NCI-H748 (cell line): Measurements from ENCODE around the gene PPFIBP2.

ENCODE experiments used
- DNase-seq: peaks from one replicate; lab custom pipeline; 2025; ENCODE audit not compliant: unreplicated experiment; lab: John Stamatoyannopoulos, UW

PPFIBP2 gene

DNA sequence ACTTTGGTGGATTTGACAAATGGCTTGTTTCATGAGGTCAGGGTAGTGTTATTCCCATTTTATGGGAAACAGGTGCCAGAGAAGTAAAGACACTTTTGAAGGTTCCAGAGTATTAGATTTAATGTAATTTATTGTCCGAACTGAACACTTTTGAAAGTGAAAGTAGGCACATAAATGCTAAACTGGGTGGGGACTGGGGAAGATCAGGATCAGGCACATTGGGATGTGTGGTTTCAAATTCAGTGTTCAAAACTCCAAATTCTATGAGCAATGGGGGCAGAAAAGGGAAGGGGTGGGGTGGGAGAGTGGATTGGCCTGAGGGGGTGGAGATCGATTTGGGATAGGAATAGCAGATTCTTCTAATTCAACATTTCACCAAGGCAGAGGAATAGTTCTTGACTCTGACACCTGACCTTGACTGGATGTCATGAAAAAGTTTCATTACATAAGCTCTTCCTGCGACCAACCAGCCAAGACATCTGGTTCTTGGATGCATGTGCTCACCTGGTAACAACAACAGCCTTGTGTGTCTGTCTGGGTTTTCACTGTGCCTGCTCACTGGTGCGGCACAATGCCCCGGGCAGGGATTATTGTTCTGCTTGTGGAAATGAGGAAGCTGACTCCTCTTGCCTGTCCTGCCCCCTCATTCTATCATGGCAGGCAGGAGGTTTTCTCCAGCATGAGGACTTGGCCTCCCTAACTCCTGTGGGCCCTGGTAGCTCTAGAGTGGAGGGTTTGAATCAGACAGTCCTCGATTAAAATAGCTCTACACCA, 10.8 kb downstream of the PPFIBP2 start:
- no peak for DNase-seq

DNA sequence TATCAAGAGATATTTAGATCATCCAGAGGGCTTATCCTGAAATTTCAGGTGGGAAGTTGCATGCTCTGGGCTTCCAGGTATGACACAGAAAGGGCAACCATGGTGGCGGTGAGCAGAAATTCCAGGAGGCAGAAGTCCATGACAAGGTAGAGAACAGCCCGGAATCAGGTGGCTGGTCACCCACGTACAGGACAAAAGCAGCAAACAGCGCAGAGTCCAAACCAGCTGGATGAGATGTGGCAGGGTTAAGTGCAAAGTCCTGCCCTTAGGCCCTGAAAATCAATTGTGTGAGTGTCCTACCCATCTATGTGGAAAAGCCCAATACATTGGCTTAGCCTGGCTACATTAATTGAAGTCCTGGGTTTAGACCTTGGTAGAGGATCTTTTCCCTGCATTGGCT, 11.6 kb downstream of the PPFIBP2 start:
- DNase-seq, result no peak

DNA sequence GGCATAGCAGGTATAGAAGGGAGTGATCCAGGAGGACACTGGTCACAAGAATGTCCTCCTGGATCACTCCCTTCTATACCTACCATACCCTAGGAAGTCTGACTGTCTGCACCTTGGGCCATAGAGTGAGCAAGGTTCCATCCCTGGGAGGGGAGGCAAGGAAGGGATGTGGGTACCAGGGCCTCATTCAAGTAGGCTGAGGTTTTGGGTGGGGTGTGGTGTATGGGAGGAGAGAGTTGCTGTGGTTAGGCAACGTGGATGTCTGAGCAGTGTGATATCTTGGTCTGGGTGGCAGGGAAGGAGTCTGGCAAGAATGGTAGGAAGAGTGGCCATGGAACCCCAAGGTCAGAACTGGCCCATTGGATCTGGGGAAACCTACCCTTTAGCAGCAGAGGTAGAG, 13.2 kb downstream of the PPFIBP2 start:
- DNase-seq, result no peak

DNA sequence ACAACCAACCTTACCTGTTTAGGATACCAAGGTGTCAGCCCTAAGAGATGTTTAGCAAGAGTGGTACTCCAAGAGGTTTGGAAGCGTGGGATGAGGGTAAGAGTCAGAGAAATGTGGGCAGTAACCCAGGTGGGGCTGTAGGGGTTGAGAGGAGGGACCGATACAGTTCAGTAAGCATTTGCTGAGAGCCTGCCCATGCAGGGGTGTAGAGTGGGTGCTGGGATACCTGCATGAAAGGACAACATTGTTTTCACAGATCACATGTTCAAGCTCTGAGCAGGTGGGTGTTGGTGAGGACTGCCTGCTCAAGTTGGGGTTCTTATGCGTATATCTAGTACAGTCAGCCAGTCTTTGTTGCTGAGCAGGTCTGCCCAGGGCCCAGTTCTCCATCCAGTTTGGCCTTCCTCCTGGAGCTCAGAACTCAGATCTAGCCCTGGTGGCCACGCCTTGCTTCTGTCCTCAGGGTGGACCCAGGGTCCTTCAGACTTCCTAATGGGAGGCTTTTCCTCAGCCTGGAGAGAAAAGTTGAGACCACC, 14.8 kb downstream of the PPFIBP2 start:
- no peak for DNase-seq

DNA sequence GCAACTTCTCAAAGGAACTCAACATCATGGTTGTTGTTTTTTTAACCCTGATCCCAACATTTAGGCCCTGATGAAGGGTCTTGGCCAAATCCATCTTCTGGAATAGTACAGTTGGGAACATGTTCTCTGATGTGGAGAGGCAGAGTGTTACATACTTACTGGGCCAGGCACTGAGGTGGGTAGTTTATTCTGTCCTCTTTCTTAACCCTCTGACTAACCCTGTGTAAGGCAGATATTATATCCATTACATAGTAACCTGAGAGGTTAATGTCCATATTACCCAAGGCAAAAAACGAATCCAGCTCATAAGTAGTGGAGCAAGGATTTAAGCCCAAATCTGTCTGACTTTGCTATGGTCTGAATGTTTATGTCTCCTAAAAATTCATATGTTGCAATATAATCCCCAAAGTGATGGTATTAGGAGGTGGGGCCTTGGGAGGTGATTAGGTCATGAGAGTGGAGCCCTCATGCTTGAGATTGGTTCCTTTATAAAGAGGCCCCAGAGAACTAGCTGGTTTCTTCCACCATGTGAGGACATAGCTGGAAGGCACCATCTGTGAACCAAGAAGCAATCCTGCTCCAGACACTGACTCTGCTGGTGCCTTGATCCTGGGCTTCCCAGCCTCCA, 16.3 kb downstream of the PPFIBP2 start:
- DNase-seq, result no peak

DNA sequence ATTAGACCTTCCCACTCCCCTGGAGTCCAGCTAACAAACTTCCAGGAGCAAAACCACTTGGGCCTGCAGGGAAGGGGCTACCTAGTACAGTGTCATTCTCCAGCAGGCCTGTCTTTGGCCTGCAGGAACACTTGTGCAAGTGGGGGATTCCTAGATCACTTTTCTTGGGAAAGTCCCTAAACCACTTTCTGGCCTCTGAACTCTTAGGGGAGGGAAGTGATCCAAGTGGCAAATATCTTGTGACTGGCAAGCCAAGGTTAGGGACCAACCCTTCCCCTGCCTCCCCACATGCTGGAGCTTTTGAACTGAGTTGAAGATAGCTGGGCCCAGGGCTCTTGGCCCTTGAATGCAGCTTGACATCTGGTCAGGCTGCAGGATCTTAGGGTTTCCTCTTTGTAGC, 17.2 kb downstream of the PPFIBP2 start:
- no peak for DNase-seq

DNA sequence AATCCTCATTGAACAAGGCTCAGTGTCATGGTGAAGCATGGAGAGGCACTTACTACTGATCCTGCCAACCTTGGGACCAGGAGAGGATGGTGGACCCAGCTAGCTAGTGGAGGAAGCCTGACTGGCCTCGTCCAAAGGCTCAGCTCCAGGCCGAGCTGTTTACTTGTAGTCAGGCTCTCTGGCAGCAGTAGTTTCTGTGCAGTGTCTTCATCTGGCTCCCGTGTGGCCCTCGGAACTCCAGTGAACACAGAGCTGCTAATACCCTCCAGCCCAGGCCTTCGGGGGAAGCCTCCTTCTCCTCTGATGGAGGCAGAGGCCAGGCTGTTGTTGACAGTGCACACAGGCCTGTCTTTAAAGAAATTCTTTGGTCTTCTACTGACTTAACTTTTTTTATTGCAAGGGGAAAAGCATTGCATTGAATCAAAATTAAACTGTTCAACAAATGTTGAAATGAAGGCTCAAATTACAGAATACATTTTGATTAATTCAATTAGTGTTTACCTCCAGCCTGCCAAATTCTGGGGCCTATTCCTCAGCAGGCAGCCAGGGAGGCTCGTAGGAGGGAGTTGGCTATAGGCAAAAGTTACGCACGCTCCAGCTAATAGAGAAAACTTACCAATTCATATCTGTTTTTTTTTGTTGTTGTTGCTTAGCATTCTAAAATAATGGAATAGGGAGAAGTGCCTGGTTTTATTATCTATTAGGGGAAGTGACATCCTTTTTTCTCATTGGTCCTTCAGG, 18.8 kb downstream of the PPFIBP2 start:
- DNase-seq, result no peak

DNA sequence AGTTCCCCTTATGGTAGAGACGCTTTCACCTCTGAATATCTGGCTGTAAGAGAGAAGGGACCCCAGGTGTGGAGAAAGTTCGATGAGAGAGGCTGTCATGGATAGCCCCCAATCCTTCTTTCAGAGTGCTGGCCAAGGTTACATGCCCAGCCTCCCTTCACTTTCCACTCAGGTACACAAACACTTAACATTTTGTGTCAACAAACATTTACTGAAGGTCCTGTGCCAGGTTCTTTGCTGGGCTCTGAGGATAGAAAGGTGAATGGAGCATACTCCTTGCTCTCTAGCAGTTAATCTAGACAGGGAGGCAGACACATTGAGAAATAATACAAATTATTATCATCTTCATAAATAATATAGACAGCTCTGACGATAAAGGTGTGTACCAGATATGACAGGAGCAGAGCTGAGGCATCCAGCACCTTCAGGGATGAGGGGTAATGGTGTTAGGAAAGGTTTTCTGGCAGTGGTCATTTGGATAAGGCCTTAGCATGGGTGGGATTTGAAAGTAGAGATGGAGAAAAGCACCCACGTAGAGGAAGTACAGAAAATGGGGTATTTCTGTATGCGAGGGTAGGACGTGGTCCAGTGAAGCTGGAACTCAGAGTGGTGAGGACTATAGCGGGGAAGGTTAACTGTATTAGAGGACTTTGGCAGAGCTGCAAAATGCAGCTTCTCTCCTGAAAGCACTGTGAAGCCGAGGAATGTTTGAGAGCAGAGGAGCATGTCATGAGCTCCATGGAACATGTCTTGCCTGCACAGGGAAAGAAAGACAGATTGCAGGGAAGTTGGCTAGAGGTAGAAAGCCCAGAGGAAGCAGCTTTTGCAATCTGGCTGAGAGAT, 19.6 kb downstream of the PPFIBP2 start:
- no peak for DNase-seq

DNA sequence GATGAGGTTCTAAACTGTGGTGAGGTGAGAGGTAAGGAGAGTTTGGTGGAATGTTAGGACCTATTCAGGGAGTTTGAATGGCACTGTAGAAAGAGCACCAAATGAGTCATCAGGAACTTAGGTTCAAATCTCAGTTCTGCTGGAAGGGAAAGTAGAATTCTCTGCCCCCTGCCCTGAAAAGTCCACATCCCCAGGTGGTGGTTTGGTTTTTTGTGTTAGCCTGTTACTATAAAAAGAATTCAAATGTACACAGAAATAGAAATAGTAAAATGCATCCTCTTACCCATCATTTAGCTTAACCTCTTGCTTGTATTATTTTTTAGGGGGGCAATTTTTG, 20.2 kb downstream of the PPFIBP2 start:
- no peak for DNase-seq

DNA sequence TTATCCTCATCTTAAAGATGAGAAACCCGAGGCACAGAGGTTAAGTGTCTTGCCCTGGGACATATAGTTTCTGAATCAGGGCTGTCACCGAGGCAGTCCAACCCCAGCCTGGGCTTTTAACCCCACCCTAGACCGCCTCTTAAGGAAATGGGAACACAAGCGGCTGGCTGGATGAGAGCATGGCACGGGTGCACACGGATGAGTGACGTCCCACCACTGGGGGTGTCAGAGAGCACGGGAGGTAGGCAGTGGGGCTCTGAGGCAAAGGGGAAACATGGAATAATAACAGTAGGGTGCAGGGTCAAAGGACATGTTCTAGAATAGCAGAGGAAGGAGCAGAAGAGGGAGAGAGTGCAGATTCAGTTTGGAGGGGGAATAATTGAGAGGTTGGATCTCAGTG, 22.3 kb downstream of the PPFIBP2 start:
- no peak for DNase-seq

DNA sequence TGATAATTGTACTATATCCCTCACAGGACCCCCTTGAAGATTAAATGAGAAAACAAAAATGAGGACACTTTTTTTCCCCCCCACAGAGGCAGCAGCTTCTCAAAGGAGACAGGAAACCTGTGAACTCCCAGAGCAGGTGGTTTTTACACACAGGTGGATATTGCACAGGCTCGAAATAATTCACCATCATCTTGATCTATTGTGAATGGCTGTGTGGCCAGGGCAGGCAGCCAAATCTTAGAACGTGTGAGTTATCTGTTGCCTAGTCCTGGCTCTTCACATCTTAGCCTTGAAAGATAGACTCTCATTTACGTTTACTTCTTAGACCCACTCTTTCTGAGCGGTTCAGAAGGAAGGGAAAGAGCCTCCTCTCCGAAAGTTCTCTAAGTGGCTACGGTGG, 23.5 kb downstream of the PPFIBP2 start:
- DNase-seq, result no peak

DNA sequence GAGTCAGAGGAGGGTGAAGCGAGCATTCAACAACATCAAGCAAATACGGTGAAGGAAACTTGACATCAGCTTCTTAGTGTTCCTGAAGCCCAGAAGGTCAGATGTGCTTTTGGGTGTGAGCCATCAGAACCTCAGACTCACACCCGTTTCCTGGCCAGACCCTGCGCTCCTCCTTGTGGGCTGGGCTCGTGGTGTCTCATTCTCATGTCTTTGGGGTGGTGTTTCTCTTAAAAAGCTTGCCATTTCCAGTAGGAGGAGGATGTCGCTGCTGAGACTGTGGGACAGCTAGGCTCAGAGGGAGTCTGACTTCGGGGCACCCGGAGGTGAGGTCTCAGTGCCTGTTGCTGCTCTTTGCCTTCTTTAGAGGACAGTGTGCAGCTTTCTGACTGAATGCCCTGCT, 24.2 kb downstream of the PPFIBP2 start:
- DNase-seq, result no peak

DNA sequence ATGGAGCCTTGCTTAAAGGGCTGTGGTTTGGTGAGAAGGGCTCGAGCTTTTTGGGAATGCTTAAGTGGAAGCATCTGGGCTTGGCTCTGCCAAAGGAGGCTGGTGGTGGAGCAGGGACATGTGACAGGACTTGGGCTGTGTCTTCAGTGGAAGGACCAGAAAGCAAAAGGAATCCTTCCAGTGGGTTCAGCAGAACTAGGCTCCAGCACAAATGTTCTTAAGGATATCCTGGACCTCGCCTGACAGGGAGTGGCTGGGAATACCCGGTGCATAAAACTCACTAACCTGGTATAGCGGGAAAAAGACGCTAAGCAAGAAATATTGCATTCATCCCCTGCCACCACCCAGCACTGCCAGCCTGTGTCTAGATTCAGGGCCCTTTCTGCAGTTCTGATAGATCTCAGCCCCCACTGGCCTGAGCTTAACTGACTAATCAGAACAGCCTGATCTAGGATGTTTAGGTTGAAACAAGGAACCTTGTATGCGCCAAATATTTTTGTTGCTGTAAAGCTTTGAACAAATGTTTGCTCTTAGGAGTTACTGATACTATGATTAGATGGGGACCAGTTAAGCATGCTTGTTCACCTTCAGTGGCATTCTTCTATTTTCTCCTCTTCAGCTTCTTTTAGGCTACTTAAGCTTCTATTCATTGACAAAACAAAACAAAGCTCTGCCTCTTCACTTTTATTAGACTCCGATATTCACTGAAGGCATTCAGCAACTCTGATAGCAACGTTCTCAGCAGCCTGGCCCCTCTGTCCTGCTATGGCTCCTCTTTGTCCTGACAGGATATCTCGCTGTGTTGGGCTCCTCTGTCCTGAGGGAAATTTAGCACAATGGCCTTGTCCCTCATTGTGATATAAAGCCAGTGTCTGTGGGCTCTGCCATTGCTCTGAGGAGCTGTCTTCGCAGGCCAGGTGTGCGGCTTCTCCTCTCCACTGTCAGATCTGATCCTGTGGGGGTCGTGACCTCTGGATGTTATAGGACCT, 25.0 kb downstream of the PPFIBP2 start:
- no peak for DNase-seq

DNA sequence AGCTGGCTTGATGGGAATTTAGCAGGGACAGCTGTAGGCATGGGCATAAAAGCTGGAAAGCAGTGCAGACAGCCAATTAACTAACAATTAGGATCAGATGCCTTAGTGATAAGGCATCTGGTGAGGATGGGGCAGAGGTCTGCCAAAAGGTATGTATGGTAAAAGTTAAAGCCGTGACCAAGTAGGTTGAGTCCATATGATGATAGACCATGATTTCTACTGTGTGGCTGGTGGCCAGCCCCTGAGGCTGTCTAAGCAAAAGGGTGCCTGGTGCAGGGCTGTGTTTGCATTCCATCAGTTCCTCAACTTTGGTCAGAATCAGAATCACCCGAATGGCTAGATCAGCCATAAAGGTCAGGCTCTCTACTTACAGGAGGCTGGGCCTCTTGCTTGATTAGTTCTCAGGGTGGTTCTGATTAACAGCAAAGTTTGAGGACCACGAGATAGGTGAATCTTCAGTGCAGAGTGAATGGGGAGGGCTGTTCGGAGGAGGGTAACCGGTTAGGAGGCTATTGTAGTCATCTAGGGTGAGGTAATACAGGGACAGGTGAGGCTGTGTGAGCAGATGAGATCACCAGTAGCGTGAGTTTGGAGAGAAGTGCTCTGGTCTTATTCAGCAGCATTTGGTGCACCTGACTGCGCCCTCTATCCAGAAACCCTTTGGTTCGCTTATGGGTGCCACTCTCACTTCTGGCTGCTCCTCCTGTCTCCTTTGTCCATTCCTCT, 27.2 kb downstream of the PPFIBP2 start:
- no peak for DNase-seq

DNA sequence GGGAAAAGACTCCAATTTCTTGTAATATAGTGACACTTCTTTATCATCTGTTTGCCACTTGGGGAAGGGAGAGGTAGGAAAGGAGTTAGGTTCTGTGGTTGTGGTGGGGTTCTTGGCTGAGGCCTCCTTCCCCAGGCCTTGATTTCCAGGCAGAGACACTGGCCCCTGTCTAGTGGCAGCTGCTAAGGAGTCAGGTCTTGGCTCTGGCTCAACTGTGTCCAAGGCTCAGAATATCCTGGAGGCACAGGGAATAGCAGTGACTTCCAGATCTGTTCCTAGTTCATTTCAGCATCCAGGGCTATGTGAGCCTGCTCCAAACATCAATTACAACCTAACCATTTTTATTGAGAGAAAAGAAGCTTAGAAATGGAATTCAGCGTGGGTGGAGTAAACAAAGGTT, 29.5 kb downstream of the PPFIBP2 start:
- DNase-seq, result no peak

DNA sequence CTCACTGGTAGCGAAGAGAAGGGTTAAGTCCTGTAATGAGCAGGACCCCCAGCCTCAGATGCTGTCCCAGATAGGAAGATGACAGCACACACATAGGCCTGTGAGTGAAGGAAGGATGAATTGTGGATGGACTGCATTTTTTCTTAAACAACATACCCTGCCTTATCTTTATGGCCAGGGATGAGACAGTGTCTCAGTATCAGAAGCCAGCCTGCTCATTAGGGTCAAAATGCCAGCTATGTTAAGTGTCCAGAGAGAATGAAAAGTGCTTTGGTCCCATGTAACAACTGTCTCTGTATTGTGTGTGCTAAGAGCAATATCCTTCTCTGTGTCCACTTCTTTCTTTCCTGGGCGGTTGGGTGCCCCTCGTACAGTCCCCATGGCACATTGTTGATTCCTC, 30.2 kb downstream of the PPFIBP2 start:
- no peak for DNase-seq

DNA sequence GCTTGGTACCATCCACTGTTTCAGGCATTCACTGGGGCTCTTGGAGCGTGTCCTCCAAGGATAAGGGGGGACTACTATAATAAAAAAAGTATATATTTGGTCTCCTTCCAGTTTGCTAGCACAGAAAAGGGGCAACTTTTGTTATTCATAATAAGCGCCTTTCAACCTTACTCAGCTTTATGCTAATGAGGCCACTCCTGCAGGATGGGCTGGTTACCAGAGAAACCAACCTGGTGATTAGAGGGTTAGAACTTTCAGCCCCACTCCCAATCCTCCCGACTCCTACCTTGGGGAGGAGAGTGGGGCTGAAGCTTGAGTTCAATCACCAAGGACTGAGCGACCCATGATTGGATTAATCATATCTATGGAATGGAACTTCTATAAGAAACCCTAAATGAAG, 31.8 kb downstream of the PPFIBP2 start:
- no peak for DNase-seq

DNA sequence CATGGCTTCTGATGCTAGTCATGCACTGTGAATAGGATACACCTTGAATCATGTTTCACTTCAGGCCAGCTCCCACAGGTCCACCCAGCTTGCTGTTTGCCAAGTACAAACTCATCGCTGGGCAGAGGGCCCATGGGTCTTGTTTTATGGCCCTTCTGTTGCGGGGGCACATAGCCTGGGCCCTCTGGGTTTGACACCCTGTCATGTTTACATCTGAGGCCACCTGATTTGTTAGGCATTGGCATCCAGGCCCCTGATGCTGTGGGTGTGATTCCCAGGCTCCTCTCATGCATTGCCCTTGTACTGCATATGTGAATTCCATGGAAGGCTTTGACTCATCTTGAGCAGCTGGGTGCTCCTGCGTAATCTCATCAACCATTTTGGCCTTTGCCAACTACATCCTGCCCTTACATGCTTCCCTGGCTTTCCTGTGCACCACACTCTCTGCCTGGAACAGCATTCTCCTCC, 32.6 kb downstream of the PPFIBP2 start:
- DNase-seq, result no peak

DNA sequence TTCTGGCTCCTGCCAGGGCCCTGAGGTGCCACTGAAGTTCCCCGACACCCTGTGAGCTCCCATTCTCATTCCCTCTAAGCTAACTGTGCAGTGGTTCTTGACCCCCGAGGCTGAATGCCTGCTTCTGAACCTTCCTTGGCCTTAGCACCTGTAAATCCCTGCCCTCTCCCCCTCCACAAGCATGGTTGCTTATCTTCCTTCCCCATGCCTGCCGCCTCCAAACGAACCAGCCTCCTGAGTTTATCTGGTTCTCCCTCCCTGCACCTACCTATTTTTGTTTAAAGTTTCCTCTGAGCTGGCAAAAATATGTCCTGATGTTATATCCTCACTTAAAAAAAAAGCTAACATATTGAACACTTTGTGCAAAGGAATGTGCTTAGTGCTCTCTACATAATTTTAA, 33.9 kb downstream of the PPFIBP2 start:
- DNase-seq, result no peak
